Calu3 (cell line): ENCODE data around the gene ASB10. TPM values are rescaled to one million over a fixed set of nuclear protein-coding genes. Genes with fewer than 3 reads are reported as not detected.

Experiments used
- Bru-seq: library from RNA; stranded (reverse); fragments of 400-500 nt; gene quantifications from one replicate; lab custom pipeline; 2021; lab: Mats Ljungman, UMichigan
- BruChase-seq, 2 experiments: library from RNA; stranded (reverse); fragments of 400-500 nt; gene quantifications; one replicate each; lab custom pipeline; 2021; lab: Mats Ljungman, UMichigan
- BruUV-seq: library from RNA; stranded (reverse); fragments of 400-500 nt; replicated peaks from 2 replicates; lab custom pipeline; 2021; lab: Mats Ljungman, UMichigan
- CTCF ChIA-PET: fragments of 300-600 bp; sonication (Branson Sonifier 250); formaldehyde crosslinking; loops from one replicate; lab custom pipeline; 2022; ENCODE audit warnings: antibody characterized with exemption; lab: Charles Lee
- DNase-seq: peaks from one replicate; pipeline ENCODE4 v3.0.0; 2022
- H3K27ac Mint-ChIP-seq: one replicate; pipeline ENCODE4 v1.8.0; 2022; ENCODE audit warnings: mixed read lengths; ENCODE audit not compliant: unreplicated experiment
- H3K27me3 Mint-ChIP-seq: one replicate; pipeline ENCODE4 v1.8.0; 2022; ENCODE audit warnings: mixed read lengths; ENCODE audit not compliant: unreplicated experiment
- H3K36me3 Mint-ChIP-seq: one replicate; pipeline ENCODE4 v1.8.0; 2022; ENCODE audit warnings: mild to moderate bottlenecking, moderate library complexity, mixed read lengths; ENCODE audit not compliant: insufficient read depth, unreplicated experiment
- H3K4me1 Mint-ChIP-seq: one replicate; pipeline ENCODE4 v1.8.0; 2022; ENCODE audit warnings: mild to moderate bottlenecking, low read depth, mixed read lengths; ENCODE audit not compliant: unreplicated experiment
- H3K4me3 Mint-ChIP-seq: one replicate; pipeline ENCODE4 v1.8.0; 2022; ENCODE audit warnings: mild to moderate bottlenecking, low read depth, moderate library complexity, mixed read lengths; ENCODE audit not compliant: unreplicated experiment
- H3K9me3 Mint-ChIP-seq: one replicate; pipeline ENCODE4 v1.8.0; 2022; ENCODE audit warnings: low read depth, mixed read lengths; ENCODE audit not compliant: unreplicated experiment
- intact Hi-C: fragments of 100-400 bp; cut with micrococcal nuclease; formaldehyde crosslinking; loops from one replicate; pipeline ENCODE4 v1.10.0; 2022; ENCODE audit not compliant: unreplicated experiment
- long read RNA-seq: library from polyadenylated mRNA; stranded (forward); transcript quantifications from one replicate; pipeline ENCODE4 v2.0.0, GENCODE V29; 2022
- total RNA-seq: library from RNA; stranded (reverse); gene quantifications from 2 replicates; pipeline ENCODE4 v1.2.3, GENCODE V29; 2022
- TF ChIP-seq, protein P1 (sequence below): fragments of 200-600 bp; IDR thresholded peaks from one replicate; pipeline ENCODE4 v1.8.0; 2022; ENCODE audit warnings: antibody characterized with exemption; ENCODE audit not compliant: unreplicated experiment

Gene ASB10, protein sequence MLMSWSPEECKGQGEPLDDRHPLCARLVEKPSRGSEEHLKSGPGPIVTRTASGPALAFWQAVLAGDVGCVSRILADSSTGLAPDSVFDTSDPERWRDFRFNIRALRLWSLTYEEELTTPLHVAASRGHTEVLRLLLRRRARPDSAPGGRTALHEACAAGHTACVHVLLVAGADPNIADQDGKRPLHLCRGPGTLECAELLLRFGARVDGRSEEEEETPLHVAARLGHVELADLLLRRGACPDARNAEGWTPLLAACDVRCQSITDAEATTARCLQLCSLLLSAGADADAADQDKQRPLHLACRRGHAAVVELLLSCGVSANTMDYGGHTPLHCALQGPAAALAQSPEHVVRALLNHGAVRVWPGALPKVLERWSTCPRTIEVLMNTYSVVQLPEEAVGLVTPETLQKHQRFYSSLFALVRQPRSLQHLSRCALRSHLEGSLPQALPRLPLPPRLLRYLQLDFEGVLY
- total RNA-seq (not detected in 2 replicates), Bru-seq, nascent RNA (not detected), BruChase-seq, experiment 1, labeled RNA remaining after a 6-hour chase (not detected), BruChase-seq, experiment 2, labeled RNA remaining after a 2-hour chase (not detected)
- long read RNA-seq: 0 reads

DNA sequence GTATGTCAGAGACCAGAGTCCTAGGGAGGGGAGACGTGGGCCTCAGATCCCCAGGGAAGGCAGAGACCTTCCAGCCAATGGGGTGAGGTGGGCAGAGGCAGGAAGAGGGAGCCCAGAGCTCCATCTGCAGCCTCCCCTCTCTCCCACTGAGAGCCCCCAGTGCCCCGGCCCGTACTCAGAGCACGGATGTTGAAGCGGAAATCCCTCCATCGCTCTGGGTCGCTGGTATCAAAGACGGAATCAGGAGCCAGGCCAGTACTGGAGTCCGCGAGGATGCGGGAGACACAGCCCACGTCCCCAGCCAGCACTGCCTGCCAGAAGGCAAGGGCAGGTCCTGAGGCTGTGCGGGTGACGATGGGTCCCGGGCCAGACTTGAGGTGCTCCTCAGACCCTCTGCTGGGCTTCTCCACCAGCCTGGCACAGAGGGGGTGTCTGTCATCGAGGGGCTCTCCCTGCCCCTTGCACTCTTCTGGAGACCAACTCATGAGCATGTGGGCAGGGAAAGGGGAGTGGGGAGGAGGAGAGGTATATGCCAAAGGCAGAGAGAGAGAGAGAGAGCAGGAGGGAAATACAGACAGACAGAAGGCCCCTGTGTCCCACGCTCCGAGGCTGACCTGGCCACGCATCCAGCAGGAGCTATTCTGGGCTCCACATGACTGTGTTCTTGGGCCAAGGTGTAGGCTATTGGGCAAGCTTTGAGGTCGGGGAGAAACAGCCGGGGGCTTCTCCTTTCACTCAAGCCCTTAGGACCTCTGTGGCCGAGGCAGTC lies at the start of gene ASB10:
ASB10 (minus strand) TSS at position 611 of the 769 bp plus-strand sequence; CDS start at position 491, 120 bp downstream.
- TF ChIP-seq, protein P1, sequence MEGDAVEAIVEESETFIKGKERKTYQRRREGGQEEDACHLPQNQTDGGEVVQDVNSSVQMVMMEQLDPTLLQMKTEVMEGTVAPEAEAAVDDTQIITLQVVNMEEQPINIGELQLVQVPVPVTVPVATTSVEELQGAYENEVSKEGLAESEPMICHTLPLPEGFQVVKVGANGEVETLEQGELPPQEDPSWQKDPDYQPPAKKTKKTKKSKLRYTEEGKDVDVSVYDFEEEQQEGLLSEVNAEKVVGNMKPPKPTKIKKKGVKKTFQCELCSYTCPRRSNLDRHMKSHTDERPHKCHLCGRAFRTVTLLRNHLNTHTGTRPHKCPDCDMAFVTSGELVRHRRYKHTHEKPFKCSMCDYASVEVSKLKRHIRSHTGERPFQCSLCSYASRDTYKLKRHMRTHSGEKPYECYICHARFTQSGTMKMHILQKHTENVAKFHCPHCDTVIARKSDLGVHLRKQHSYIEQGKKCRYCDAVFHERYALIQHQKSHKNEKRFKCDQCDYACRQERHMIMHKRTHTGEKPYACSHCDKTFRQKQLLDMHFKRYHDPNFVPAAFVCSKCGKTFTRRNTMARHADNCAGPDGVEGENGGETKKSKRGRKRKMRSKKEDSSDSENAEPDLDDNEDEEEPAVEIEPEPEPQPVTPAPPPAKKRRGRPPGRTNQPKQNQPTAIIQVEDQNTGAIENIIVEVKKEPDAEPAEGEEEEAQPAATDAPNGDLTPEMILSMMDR: no peak
- no peaks in the 10 kb centered on the region for H3K9me3 Mint-ChIP-seq
- no peaks in the 10 kb centered on the region for H3K4me1 Mint-ChIP-seq
- CTCF ChIA-PET: no interaction called here
- H3K36me3 Mint-ChIP-seq: no peaks in the 10 kb centered on the region
- intact Hi-C loops: no loop called here
- no peak for DNase-seq
- no TSS peak for BruUV-seq
- H3K27ac Mint-ChIP-seq: no peak within 1 kb of the TSS
- H3K27me3 Mint-ChIP-seq: peaks cover 70% of the 10 kb centered on the region
- no peak within 1 kb of the TSS for H3K4me3 Mint-ChIP-seq

DNA sequence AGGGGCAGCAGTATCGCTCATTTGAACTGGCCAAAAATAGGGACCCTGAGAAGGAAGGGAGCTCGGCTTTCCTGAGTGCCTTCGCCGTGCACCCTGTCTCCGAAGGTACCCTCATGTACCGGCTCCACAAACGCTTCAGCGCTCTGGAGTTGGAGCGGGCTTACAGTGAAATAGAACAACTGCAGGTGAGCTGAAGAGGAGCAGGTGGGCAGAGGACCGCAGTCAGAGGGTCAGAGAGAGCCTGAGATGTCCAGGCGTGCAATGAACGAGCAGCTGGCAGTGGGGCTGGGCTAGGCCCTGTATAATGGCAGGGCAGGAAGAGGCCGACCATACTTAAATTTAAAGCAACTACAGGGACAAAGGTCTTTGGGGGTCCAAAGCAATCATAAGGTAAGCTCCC lies 49.4 kb upstream of the ASB10 start:
- BruUV-seq: no TSS peak
- H3K9me3 Mint-ChIP-seq: no peaks in the 10 kb centered on the region
- H3K27ac Mint-ChIP-seq: no peak overlapping the region
- TF ChIP-seq, protein P1: no peak
- no peak overlapping the region for H3K4me3 Mint-ChIP-seq
- H3K36me3 Mint-ChIP-seq: peaks cover 32% of the 10 kb centered on the region
- H3K27me3 Mint-ChIP-seq: no peaks in the 10 kb centered on the region
- CTCF ChIA-PET: no interaction called here
- intact Hi-C loops: no loop called here
- no peak for DNase-seq
- peaks cover 9% of the 10 kb centered on the region for H3K4me1 Mint-ChIP-seq

DNA sequence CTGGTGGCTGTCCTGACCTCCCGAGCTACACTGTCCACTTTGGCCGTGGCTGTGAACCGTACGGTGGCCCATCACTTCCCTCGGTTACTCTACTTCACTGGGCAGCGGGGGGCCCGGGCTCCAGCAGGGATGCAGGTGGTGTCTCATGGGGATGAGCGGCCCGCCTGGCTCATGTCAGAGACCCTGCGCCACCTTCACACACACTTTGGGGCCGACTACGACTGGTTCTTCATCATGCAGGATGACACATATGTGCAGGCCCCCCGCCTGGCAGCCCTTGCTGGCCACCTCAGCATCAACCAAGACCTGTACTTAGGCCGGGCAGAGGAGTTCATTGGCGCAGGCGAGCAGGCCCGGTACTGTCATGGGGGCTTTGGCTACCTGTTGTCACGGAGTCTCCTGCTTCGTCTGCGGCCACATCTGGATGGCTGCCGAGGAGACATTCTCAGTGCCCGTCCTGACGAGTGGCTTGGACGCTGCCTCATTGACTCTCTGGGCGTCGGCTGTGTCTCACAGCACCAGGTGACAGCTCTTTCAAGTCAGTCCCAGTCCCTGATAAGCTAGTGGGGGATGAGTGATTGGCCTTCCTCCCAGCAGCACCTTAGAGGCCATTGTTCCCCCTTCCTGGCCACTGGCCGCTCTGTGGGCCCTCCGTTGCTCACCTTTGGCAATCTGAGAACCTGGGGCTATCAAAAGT lies 48.2 kb upstream of the ASB10 start:
- Mint-ChIP-seq H3K4me3 (no peak overlapping the region), H3K27me3 (no peaks in the 10 kb centered on the region), H3K9me3 (no peaks in the 10 kb centered on the region), H3K4me1 (peaks cover 11% of the 10 kb centered on the region), H3K36me3 (peaks cover 28% of the 10 kb centered on the region), H3K27ac (no peak overlapping the region)
- DNase-seq: no peak
- CTCF ChIA-PET: no interaction called here
- intact Hi-C loops: no loop called here
- TF ChIP-seq, protein P1: no peak
- no TSS peak for BruUV-seq

DNA sequence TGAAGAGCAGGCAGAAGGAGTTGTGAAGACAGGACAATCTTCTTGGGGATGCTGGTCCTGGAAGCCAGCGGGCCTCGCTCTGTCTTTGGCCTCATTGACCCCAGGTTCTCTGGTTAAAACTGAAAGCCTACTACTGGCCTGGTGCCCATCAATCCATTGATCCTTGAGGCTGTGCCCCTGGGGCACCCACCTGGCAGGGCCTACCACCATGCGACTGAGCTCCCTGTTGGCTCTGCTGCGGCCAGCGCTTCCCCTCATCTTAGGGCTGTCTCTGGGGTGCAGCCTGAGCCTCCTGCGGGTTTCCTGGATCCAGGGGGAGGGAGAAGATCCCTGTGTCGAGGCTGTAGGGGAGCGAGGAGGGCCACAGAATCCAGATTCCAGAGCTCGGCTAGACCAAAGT lies 46.8 kb upstream of the ASB10 start:
- Mint-ChIP-seq H3K27ac (peak overlapping the region; percentile 88), H3K36me3 (peaks cover 28% of the 10 kb centered on the region), H3K4me3 (peak overlapping the region; percentile 91), H3K9me3 (no peaks in the 10 kb centered on the region), H3K4me1 (peaks cover 11% of the 10 kb centered on the region), H3K27me3 (no peaks in the 10 kb centered on the region)
- TF ChIP-seq, protein P1: no peak
- no peak for DNase-seq
- intact Hi-C loops: no loop called here
- CTCF ChIA-PET: no interaction called here
- BruUV-seq: TSS peak; percentile 62
